WERI-Rb-1 (cell line): Measurements from ENCODE around the gene SYTL1.

ENCODE experiments used
- DNase-seq: peaks from one replicate; pipeline ENCODE4 v3.0.0-alpha.2; 2020
- H3K27ac ChIP-seq: fragments of 250-450 bp; sonication (Bioruptor Pico); 2 replicates; pipeline ENCODE4 v1.5.1; 2020; ENCODE audit warnings: mild to moderate bottlenecking, moderate library complexity
- H3K27me3 ChIP-seq: fragments of 250-450 bp; sonication (Bioruptor Pico); 2 replicates; pipeline ENCODE4 v1.5.1; 2021; ENCODE audit warnings: mild to moderate bottlenecking, low read depth, moderate library complexity; ENCODE audit not compliant: insufficient read depth, severe bottlenecking
- H3K36me3 ChIP-seq: fragments of 250-450 bp; sonication (Bioruptor Pico); 2 replicates; pipeline ENCODE4 v1.5.1; 2020; ENCODE audit warnings: mild to moderate bottlenecking, moderate library complexity
- H3K4me3 ChIP-seq: 2 replicates; pipeline ENCODE4 v1.5.1; 2011; ENCODE audit warnings: low read depth, mild to moderate bottlenecking, control low read depth, low read length
- H3K9me3 ChIP-seq: fragments of 250-450 bp; sonication (Bioruptor Pico); 2 replicates; pipeline ENCODE4 v1.5.1; 2021; ENCODE audit warnings: mild to moderate bottlenecking, moderate library complexity; ENCODE audit not compliant: severe bottlenecking
- CTCF ChIP-seq: IDR thresholded peaks from 2 replicates; pipeline ENCODE4 v1.5.1; 2011; ENCODE audit warnings: low read depth, mild to moderate bottlenecking, control low read depth, inconsistent platforms, low read length

Gene SYTL1

GRCh38 chr1:27298632-27299384, 43.0 kb upstream of the SYTL1 start:
- no peak for TF ChIP-seq CTCF
- Histone ChIP-seq H3K9me3 (no peaks in the 10 kb centered on the region), H3K36me3 (peaks cover 83% of the 10 kb centered on the region), H3K4me3 (no peak overlapping the region), H3K27me3 (no peaks in the 10 kb centered on the region), H3K27ac (peak overlapping the region; percentile 69)
- no peak for DNase-seq

GRCh38 chr1:27299385-27300271, 42.2 kb upstream of the SYTL1 start:
- DNase-seq, result peak; percentile 69
- no peaks in the 10 kb centered on the region for H3K9me3 ChIP-seq
- H3K27ac ChIP-seq, result peak overlapping the region; percentile 69
- H3K36me3 ChIP-seq, result peaks cover 79% of the 10 kb centered on the region
- H3K4me3 ChIP-seq, result no peak overlapping the region
- TF ChIP-seq CTCF, result no peak
- no peaks in the 10 kb centered on the region for H3K27me3 ChIP-seq

GRCh38 chr1:27300341-27301051, 41.3 kb upstream of the SYTL1 start:
- TF ChIP-seq CTCF, result peak; percentile 99
- H3K27me3 ChIP-seq, result no peaks in the 10 kb centered on the region
- DNase-seq, result peak; percentile 89
- peak overlapping the region; percentile 69 for H3K27ac ChIP-seq
- H3K9me3 ChIP-seq, result no peaks in the 10 kb centered on the region
- H3K36me3 ChIP-seq, result peaks cover 79% of the 10 kb centered on the region
- H3K4me3 ChIP-seq, result no peak overlapping the region

GRCh38 chr1:27301052-27301422, 40.8 kb upstream of the SYTL1 start:
- peaks cover 75% of the 10 kb centered on the region for H3K36me3 ChIP-seq
- DNase-seq, result no peak
- TF ChIP-seq CTCF, result no peak
- H3K4me3 ChIP-seq, result no peak overlapping the region
- H3K27ac ChIP-seq, result peak overlapping the region; percentile 69
- no peaks in the 10 kb centered on the region for H3K27me3 ChIP-seq
- no peaks in the 10 kb centered on the region for H3K9me3 ChIP-seq

- Histone ChIP-seq H3K27me3 (no peaks in the 10 kb centered on the region), H3K27ac (no peak overlapping the region), H3K36me3 (peaks cover 73% of the 10 kb centered on the region), H3K4me3 (no peak overlapping the region), H3K9me3 (no peaks in the 10 kb centered on the region)
- no peak for TF ChIP-seq CTCF
- DNase-seq, result no peak
These were observed 40.1 kb upstream of the SYTL1 start for GRCh38 chr1:27301582-27302199.
